MM.1S (cell line): ENCODE data around the gene KIFBP.

Source experiments
- EZH2 ChIP-seq: fragments of 300-600 bp; sonication (generic); optimal IDR thresholded peaks from 2 replicates; pipeline ENCODE3; 2017; ENCODE audit warnings: low read depth, mild to moderate bottlenecking, antibody characterized with exemption, low read length, mixed read lengths
- TF ChIP-seq, protein P1 (sequence below): fragments of 300-600 bp; sonication (generic); IDR thresholded peaks from 2 replicates; pipeline ENCODE4 v1.5.1; 2016; ENCODE audit warnings: antibody characterized with exemption, low read length, mixed read lengths

- TF ChIP-seq, protein P1, sequence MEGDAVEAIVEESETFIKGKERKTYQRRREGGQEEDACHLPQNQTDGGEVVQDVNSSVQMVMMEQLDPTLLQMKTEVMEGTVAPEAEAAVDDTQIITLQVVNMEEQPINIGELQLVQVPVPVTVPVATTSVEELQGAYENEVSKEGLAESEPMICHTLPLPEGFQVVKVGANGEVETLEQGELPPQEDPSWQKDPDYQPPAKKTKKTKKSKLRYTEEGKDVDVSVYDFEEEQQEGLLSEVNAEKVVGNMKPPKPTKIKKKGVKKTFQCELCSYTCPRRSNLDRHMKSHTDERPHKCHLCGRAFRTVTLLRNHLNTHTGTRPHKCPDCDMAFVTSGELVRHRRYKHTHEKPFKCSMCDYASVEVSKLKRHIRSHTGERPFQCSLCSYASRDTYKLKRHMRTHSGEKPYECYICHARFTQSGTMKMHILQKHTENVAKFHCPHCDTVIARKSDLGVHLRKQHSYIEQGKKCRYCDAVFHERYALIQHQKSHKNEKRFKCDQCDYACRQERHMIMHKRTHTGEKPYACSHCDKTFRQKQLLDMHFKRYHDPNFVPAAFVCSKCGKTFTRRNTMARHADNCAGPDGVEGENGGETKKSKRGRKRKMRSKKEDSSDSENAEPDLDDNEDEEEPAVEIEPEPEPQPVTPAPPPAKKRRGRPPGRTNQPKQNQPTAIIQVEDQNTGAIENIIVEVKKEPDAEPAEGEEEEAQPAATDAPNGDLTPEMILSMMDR: no peak
- TF ChIP-seq EZH2: no peak
These were observed 20.8 kb downstream of the KIFBP start for GRCh38 chr10:69009360-69009759.
